Choroid plexus epithelial cell (primary cell): ENCODE data around the gene BCAT1.

ENCODE experiments used
- DNase-seq: peaks from one replicate; pipeline ENCODE4 v3.0.0-alpha.2; 2010; ENCODE audit warnings: low read depth
- H3K4me3 ChIP-seq: 2 replicates; pipeline ENCODE4 v1.5.1; 2011; ENCODE audit warnings: low read depth, mild to moderate bottlenecking, control low read depth, low read length, moderate library complexity
- TF ChIP-seq, protein P1 (sequence below): conservative IDR thresholded peaks from 2 replicates; pipeline ENCODE4 v1.5.1; 2011; ENCODE audit warnings: low read depth, mild to moderate bottlenecking, control low read depth, inconsistent platforms, low read length, moderate library complexity

BCAT1 gene

DNA sequence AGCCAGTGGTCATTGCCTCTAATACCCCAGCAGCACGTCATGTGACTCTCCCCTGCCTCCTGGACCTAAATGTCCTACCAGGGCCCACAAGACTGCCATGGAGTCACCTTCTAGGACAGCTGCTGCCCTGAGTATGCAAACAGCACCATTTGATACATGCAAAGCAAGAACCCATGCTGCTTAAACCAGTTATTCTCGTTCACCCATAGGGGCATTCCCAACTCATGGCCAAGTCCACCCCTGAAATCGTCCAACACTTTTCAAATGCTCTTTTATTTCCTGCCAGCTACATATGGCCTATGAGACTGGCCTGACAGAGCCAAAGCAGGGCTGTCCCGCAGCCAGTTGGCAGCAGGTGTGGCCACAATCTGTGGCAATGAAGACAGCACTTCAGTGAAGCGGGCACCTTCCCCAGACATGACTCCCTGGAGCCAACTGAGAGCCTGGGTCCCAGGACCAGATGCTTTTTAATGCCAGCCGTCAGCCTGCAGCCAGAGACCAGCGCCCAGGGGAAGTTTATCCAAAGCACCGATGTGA is 99.9 kb downstream of the BCAT1 start:
- DNase-seq: no peak
- H3K4me3 ChIP-seq: no peak overlapping the region
- TF ChIP-seq, protein P1, sequence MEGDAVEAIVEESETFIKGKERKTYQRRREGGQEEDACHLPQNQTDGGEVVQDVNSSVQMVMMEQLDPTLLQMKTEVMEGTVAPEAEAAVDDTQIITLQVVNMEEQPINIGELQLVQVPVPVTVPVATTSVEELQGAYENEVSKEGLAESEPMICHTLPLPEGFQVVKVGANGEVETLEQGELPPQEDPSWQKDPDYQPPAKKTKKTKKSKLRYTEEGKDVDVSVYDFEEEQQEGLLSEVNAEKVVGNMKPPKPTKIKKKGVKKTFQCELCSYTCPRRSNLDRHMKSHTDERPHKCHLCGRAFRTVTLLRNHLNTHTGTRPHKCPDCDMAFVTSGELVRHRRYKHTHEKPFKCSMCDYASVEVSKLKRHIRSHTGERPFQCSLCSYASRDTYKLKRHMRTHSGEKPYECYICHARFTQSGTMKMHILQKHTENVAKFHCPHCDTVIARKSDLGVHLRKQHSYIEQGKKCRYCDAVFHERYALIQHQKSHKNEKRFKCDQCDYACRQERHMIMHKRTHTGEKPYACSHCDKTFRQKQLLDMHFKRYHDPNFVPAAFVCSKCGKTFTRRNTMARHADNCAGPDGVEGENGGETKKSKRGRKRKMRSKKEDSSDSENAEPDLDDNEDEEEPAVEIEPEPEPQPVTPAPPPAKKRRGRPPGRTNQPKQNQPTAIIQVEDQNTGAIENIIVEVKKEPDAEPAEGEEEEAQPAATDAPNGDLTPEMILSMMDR: no peak

DNA sequence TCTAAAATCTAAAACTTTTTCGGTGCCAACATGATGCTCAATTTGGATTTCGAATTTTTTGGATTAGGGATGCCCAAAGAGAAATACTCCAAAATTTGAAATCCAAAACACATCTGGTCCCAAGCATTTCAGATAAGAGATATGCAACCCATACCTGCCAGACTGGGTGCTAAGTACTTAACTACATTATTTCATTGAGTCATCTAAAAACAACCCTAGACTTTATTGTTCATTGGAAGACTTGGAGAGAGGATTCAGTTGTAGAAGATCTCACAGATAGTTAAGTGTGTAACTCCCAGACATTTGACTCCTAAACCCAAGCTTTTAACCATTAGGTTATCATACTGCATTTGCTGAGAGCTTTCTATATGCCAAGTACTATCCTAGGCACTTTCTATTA is 102.2 kb downstream of the BCAT1 start:
- no peak for DNase-seq
- H3K4me3 ChIP-seq: no peak overlapping the region
- TF ChIP-seq, protein P1: no peak

DNA sequence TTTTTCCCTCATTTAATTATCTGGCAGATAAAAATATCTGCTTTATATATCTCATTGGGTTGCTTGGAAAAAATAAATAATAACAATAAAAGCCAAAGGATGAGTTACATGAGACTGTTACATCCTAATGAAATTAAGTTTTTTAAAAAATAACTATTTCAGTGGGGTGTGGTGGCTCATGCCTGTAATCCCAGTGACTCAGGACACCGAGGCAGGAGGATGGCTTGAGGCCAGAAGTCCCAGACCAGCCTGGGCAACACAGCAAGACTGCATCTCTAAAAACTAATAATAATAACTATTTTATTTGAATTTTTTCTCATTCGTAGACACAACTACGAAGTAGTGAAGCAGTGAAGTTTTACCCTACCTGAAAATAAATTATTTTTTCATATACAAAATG is 103.3 kb downstream of the BCAT1 start:
- no peak overlapping the region for H3K4me3 ChIP-seq
- no peak for DNase-seq
- TF ChIP-seq, protein P1: no peak

DNA sequence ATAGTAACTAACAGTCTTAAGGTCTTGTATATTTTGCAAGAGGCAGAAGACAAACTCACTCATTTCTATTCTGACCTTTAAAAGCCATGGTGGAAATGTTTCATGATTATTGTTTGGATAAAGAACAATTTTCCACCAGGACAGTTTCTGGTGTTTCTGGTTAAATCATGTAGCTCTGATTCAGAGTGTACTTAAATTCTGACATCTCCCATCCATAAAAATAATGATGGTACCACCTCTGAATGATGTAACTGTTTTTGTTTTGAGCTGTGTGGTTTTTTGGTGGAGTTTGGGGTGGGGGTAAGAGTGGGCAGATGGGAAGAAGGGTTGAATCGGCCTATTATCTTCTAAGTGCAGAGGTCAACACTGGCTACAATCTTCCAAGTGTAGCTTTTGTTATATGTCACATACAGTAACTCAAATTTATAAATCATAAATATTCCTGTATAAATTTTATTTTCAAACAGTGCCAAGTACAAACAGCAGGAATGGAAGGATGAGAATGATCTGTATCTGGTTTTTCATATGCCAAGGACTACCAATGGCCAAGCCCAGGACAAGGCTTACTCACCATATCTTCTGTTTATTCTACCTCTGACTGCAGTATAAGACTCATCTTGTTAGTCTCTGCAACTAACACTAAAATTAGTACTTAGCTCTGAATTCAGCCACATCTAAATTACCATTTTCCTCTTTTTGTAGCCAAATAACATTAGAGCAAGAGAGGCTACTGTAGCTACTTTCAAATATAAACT is 108.7 kb downstream of the BCAT1 start:
- no peak overlapping the region for H3K4me3 ChIP-seq
- TF ChIP-seq, protein P1: no peak
- DNase-seq: peak; percentile 55

DNA sequence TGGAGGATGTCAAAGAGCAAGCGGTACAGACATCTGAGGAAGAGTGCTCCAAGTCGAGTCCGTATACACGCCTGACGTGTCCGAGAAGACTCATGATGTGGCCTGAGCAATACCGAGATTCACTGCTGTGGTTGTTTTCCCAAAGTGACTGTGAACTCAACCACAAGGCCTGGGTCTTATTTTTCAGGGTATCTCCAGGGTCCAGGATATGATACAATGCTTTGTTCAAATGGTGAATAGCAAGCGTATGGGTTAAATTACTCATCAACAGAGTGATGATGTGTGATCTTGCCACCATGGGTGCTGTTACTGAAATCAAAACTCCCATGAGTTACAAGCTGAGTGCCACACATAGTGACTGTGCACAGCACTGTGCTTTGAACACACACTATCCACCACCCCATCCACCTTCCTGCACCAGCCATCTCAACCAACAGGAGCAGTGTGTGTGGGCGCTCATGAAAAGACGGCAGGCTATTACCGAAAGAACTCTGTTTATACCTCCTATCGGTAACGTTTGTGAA is 109.6 kb downstream of the BCAT1 start:
- peak; percentile 78 for DNase-seq
- no peak overlapping the region for H3K4me3 ChIP-seq
- TF ChIP-seq, protein P1: no peak

DNA sequence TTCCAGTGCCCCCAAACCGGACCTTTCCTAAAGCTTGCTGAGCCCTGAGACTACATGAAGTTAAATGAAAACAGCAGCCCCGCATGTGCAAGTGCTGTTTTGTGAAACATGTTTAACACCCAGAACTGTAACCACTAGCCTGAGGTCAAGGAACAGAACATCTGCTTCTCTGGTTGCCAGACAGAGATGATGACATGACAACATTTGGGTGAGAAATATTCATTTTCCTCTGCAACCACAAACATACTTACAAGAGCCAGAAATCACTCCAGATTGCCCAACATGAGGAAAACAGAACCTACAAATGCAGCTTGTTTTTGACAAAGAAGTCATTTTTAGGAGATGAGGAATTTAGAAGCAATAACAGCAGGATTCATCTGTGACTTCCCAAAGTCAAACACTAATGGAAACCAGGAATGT is 110.4 kb downstream of the BCAT1 start:
- TF ChIP-seq, protein P1: no peak
- peak; percentile 99 for DNase-seq

More for the DNA sequence above, 110.4 kb downstream of the BCAT1 start:
- H3K4me3 ChIP-seq: no peak overlapping the region
